ENCODE results near the gene PADI6. TPM values are rescaled to one million over a fixed set of nuclear protein-coding genes. Genes with fewer than 3 reads are reported as not detected.
A peak's percentile ranks its signal among the peaks of the same experiment; 100 is the strongest.

PADI6 gene
- total and polyA plus RNA-seq, 7 donors = 0.04 TPM; not detected in 6

DNA sequence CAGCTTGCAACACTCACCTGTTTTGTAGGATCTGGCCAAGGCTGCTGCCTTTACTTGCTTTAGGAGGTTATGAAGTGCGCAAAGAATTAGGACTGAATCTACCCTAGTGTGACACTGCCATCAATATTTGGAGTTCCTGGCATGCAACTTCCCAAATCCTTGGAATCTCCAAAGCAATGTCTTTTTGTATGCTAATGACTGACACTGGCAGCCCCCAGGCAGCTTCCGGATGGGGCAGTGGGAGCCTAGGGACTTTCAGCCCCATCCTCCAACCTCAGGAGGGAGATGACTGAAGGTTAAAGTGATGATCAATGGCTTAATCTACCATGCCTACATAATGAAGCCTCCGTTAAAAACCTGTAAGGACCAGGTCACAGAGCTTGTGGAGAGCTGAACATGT is 62.0 kb downstream of the PADI6 start:
- TF ChIP-seq, protein P1, sequence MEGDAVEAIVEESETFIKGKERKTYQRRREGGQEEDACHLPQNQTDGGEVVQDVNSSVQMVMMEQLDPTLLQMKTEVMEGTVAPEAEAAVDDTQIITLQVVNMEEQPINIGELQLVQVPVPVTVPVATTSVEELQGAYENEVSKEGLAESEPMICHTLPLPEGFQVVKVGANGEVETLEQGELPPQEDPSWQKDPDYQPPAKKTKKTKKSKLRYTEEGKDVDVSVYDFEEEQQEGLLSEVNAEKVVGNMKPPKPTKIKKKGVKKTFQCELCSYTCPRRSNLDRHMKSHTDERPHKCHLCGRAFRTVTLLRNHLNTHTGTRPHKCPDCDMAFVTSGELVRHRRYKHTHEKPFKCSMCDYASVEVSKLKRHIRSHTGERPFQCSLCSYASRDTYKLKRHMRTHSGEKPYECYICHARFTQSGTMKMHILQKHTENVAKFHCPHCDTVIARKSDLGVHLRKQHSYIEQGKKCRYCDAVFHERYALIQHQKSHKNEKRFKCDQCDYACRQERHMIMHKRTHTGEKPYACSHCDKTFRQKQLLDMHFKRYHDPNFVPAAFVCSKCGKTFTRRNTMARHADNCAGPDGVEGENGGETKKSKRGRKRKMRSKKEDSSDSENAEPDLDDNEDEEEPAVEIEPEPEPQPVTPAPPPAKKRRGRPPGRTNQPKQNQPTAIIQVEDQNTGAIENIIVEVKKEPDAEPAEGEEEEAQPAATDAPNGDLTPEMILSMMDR (IDR thresholded peaks at IDR 0.05) = no peak
- Histone ChIP-seq H3K36me3 (ENCODE audit: insufficient read depth in 1 of 2, low read depth in 1 of 2) (peaks cover 2 to 34% of the 10 kb centered on the region in 2 donors), H3K4me3 (no peak overlapping the region), H3K27me3 (ENCODE audit: insufficient read depth in 3 of 3, low read length in 2 of 3) (no peaks in the 10 kb centered on the region), H3K4me1 (peaks cover 6% of the 10 kb centered on the region), H3K27ac (no peak overlapping the region), H3K9me3 (no peaks in the 10 kb centered on the region)
- DNase-seq (no peak), ATAC-seq (no peak)
- intact Hi-C loops (cut with DNase I) = loop anchor here in 1 of 2 donors (10.0 kb wide), 1 partner anchor 181 kb away; no protein-coding TSS in a partner anchor
- 68 to 86% (median 83%) methylated on average over 3 of the region's 3 CpGs for whole genome bisulfite sequencing, 3 donors

GRCh38 chr1:17434601-17435000 is 62.6 kb downstream of the PADI6 start:
- ATAC-seq = no peak
- H3K27me3 ChIP-seq (ENCODE audit: insufficient read depth in 3 of 3, low read length in 2 of 3) = no peaks in the 10 kb centered on the region
- intact Hi-C loops (cut with DNase I) = loop anchor here in 1 of 2 donors (10.0 kb wide), 1 partner anchor 180 kb away; no protein-coding TSS in a partner anchor
- peaks cover 2 to 31% of the 10 kb centered on the region in 2 donors for H3K36me3 ChIP-seq (ENCODE audit: insufficient read depth in 1 of 2, low read depth in 1 of 2)
- TF ChIP-seq, protein P1 (IDR thresholded peaks at IDR 0.05) = no peak
- 78 to 82% (median 82%) methylated on average over 9 of the region's 9 CpGs for WGBS, 3 donors
- peaks cover 6% of the 10 kb centered on the region for H3K4me1 ChIP-seq
- DNase-seq = no peak
- no peak overlapping the region for H3K27ac ChIP-seq
- no peaks in the 10 kb centered on the region for H3K9me3 ChIP-seq
- no peak overlapping the region for H3K4me3 ChIP-seq

GRCh38 chr1:17436380-17437174 is 64.6 kb downstream of the PADI6 start:
- intact Hi-C loops (cut with DNase I) = loop anchor here in 1 of 2 donors (10.0 kb wide), 1 partner anchor 178 kb away; no protein-coding TSS in a partner anchor
- peaks cover 2 to 31% of the 10 kb centered on the region in 2 donors for H3K36me3 ChIP-seq (ENCODE audit: insufficient read depth in 1 of 2, low read depth in 1 of 2)
- H3K4me3 ChIP-seq = peak overlapping the region; percentile 93
- peaks cover 21% of the 10 kb centered on the region for H3K4me1 ChIP-seq
- TF ChIP-seq, protein P1 (IDR thresholded peaks at IDR 0.05) = no peak
- H3K27ac ChIP-seq = peak overlapping the region; percentile 84
- DNase-seq (no peak), ATAC-seq (no peak)
- no peaks in the 10 kb centered on the region for H3K9me3 ChIP-seq
- no peaks in the 10 kb centered on the region for H3K27me3 ChIP-seq (ENCODE audit: insufficient read depth in 3 of 3, low read length in 2 of 3)
- WGBS, 3 donors = 44 to 55% (median 45%) methylated on average over 13 of the region's 13 CpGs

- Histone ChIP-seq H3K27me3 (ENCODE audit: insufficient read depth in 3 of 3, low read length in 2 of 3) (no peaks in the 10 kb centered on the region), H3K27ac (peak overlapping the region; percentile 84), H3K4me1 (peaks cover 23% of the 10 kb centered on the region), H3K9me3 (no peaks in the 10 kb centered on the region), H3K4me3 (peak overlapping the region; percentile 93), H3K36me3 (ENCODE audit: insufficient read depth in 1 of 2, low read depth in 1 of 2) (peaks cover 2 to 31% of the 10 kb centered on the region in 2 donors)
- WGBS, 3 donors = 4% methylated on average over 9 of the region's 9 CpGs
- intact Hi-C loops (cut with DNase I) = loop anchor here in 1 of 2 donors (10.0 kb wide), 1 partner anchor 178 kb away; no protein-coding TSS in a partner anchor
- TF ChIP-seq, protein P1 (IDR thresholded peaks at IDR 0.05) = no peak
- ATAC-seq (no peak), DNase-seq (no peak)
These were observed 65.2 kb downstream of the PADI6 start for GRCh38 chr1:17437260-17437579.
